Activated naive CD4-positive, alpha-beta T cell treated with anti-CD3 and anti-CD28 coated beads, Interleukin-2, amount 10 ng/mL, durations not matched to agents 7 days and 5 days (primary cell): ENCODE results near the gene CENPP.

Source experiments
- CTCF ChIA-PET: fragments of 350-600 bp; sonication (Branson Sonifier 250); formaldehyde crosslinking; loops from one replicate; lab custom pipeline; 2021; ENCODE audit warnings: antibody characterized with exemption; lab: Charles Lee
- DNase-seq: peaks from one replicate; pipeline ENCODE4 v3.0.0-alpha.2; 2020
- H3K27ac Mint-ChIP-seq: one replicate; pipeline ENCODE4 v1.8.0; 2021; ENCODE audit warnings: mild to moderate bottlenecking, moderate library complexity, mixed read lengths
- H3K27me3 Mint-ChIP-seq: one replicate; pipeline ENCODE4 v1.8.0; 2021; ENCODE audit warnings: mild to moderate bottlenecking, mixed read lengths
- H3K36me3 Mint-ChIP-seq: one replicate; pipeline ENCODE4 v1.8.0; 2021; ENCODE audit warnings: mixed read lengths
- H3K4me1 Mint-ChIP-seq: one replicate; pipeline ENCODE4 v1.8.0; 2021; ENCODE audit warnings: mixed read lengths
- H3K4me3 Mint-ChIP-seq: one replicate; pipeline ENCODE4 v1.8.0; 2021; ENCODE audit warnings: mild to moderate bottlenecking, moderate library complexity, mixed read lengths
- H3K9me3 Mint-ChIP-seq: one replicate; pipeline ENCODE4 v1.8.0; 2021; ENCODE audit warnings: mixed read lengths

Gene CENPP

DNA sequence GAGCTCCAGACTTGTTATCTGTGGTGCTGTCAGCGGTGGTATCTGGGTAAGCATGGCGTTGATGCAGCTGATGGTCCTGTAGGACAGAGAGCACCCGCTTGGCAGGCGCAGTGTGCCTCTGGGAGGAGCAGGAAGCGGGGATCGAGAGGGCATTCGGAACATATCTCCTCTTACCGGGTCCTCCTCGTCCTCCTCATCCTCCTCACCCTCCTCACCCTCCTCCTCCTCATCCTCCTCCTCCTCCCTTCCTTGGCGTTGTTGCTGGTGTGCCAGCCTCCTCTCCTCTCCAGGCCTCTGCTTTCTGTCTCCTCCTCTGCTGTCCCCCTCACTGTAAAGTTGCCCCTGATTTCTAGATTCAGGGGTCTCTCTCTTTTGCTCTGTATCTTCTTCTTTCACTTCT is 188.9 kb downstream of the CENPP start:
- DNase-seq = no peak
- no peaks in the 10 kb centered on the region for H3K4me1 Mint-ChIP-seq
- H3K4me3 Mint-ChIP-seq = no peak overlapping the region
- H3K9me3 Mint-ChIP-seq = no peaks in the 10 kb centered on the region
- CTCF ChIA-PET = no interaction called here
- H3K27me3 Mint-ChIP-seq = no peaks in the 10 kb centered on the region
- H3K36me3 Mint-ChIP-seq = no peaks in the 10 kb centered on the region
- H3K27ac Mint-ChIP-seq = no peak overlapping the region

DNA sequence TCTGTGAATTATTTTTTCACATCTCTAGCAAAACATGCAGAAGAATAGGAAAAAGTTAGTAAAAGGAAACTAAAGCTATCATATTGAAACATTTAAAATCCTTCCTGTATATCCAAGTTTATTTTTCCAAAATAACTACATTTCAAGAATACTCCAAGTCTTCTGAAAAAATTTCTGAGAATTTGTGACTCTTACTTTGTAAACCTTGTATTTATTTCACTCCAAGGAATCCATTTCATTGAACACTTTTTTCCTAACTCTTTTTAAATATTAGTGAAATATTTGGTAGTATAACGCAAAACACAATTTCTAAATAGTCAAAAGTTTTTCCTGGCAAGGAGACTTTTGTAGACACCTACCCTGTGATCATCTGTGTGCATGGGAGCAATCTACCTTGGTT is 190.8 kb downstream of the CENPP start:
- Mint-ChIP-seq H3K27me3 (no peaks in the 10 kb centered on the region), H3K27ac (no peak overlapping the region)

DNA sequence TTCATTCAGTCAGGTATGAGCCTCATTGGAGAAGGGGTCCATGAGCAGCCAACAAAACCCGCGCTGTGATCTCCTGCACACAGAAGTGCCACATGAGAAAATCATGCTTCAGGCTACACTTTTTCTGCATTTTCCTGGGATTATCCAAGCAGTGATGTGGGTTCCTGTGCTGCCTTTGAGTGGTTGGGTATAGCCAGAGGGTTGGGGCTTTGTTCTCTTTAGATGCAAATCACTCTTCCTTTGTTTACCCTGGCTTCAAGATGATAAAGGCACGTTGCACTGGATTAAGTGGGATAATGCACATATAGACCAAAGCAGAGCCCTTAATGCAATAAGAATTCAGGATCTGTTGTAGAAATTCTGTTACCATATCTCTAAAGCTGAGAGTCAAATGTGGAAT is 191.3 kb downstream of the CENPP start:
- H3K27me3 Mint-ChIP-seq = no peaks in the 10 kb centered on the region
- CTCF ChIA-PET = no interaction called here
- no peaks in the 10 kb centered on the region for H3K4me1 Mint-ChIP-seq
- H3K36me3 Mint-ChIP-seq = no peaks in the 10 kb centered on the region
- DNase-seq = no peak
- H3K9me3 Mint-ChIP-seq = no peaks in the 10 kb centered on the region
- H3K27ac Mint-ChIP-seq = no peak overlapping the region
- H3K4me3 Mint-ChIP-seq = no peak overlapping the region

More for the DNA sequence above, 190.8 kb downstream of the CENPP start:
- Mint-ChIP-seq H3K9me3 (no peaks in the 10 kb centered on the region), H3K36me3 (no peaks in the 10 kb centered on the region), H3K4me1 (no peaks in the 10 kb centered on the region), H3K4me3 (no peak overlapping the region)
- no peak for DNase-seq
- CTCF ChIA-PET = no interaction called here

DNA sequence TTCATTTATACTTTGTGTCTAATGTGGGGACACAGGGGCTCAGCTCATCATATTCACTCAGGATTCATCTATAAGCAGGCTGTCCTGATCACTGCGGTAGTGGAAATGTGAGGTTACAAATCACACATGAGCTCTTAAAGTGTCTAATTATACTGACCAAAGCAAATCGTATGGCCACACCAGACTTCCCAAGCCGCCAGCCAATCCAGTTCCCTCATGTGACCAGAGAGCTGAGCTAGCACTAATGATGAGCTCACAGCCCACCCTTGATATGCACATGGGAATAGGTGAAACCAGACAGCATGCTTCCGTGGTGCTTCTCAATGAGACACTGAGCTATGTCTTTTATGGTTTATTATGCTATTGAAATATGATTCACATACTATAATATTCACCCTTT is 192.4 kb downstream of the CENPP start:
- CTCF ChIA-PET = no interaction called here
- Mint-ChIP-seq H3K4me3 (no peak overlapping the region), H3K9me3 (no peaks in the 10 kb centered on the region), H3K4me1 (no peaks in the 10 kb centered on the region), H3K27me3 (no peaks in the 10 kb centered on the region), H3K36me3 (no peaks in the 10 kb centered on the region), H3K27ac (no peak overlapping the region)
- DNase-seq = no peak

DNA sequence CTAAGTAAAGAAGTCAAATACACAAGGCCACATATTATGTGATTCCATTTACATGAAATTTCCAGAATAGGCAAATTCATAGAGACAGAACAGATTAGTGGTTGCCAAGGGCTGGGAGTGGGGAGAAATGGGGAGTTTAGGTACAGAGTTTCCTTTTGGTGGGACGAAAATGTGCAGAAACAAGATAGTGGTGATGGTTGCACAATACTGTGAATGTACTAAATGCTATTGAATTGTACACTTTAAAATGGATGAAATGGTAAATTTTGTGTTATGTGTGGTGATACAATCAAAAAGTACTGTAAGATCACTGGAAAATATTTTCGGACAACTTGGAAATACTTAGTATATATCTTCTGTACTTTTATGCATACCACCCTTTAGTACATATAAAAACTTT is 195.1 kb downstream of the CENPP start:
- H3K27me3 Mint-ChIP-seq = no peaks in the 10 kb centered on the region
- DNase-seq = no peak
- H3K27ac Mint-ChIP-seq = no peak overlapping the region
- H3K36me3 Mint-ChIP-seq = no peaks in the 10 kb centered on the region
- no peaks in the 10 kb centered on the region for H3K4me1 Mint-ChIP-seq
- no peak overlapping the region for H3K4me3 Mint-ChIP-seq
- CTCF ChIA-PET = no interaction called here
- H3K9me3 Mint-ChIP-seq = no peaks in the 10 kb centered on the region

DNA sequence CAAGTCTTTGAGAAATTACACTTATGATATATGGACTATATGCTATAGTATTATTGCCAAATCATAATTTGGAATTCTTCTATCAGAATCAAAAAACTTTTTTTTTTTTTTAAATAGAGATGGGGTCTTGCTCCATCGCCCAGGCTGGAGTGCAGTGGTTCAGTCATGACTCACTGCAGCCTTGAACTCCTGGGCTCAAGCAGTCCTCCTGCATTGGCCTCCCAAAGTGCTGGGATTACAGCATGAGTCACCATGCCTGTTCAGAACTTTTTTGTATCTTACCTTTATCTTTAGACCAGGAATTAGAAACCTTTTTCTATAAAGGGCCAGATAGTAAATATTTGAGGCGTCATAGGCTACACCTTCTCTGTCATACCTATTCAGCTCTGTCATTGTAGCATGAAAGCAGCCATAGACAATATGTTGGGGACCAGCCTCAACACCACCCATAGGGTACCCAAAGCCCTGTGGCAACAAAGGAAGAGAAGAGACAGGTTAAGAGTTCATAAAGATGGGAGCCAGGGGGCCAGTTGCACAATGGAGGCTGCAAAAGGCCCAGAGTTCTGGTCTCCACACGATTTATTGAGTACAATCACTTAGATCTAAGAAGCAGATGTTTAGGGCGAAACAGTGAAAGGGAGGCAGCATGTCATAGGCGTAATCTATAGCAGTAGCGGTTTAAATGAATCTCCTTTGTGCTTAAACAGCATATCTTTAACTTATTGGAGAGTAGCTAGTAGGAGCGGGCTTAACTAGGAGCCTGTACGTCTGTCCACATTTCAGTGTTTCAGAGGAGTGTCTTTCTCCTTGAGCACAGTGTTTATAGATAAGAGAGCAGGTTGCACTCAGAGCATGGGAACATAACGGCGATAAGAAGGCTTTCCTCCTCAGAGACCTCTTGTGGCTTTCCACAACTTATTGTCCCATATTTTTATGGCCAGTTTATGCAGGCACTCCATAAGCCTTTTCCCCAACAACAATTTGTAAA is 197.5 kb downstream of the CENPP start:
- Mint-ChIP-seq H3K9me3 (no peaks in the 10 kb centered on the region), H3K4me1 (no peaks in the 10 kb centered on the region), H3K4me3 (no peak overlapping the region), H3K27ac (no peak overlapping the region), H3K27me3 (no peaks in the 10 kb centered on the region), H3K36me3 (no peaks in the 10 kb centered on the region)
- CTCF ChIA-PET = no interaction called here
- no peak for DNase-seq

DNA sequence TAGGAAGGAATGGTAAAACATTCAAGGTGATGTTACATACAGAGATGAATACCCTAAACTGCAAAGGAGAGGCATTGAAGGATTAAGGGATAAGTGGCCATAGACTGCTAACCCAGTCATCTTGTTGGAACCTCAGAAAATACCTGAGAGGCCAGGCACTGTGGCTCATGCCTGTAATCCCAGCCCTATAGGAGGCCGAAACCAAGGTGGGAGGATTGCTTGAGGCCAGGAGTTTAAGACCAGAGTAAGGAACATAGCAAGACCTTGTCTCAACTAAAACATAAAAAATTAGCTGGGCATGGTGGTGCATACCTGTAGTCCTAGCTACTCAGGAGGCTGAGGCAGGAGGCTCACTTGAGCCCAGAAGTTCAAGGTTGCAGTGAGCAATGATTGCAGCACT is 199.1 kb downstream of the CENPP start:
- Mint-ChIP-seq H3K9me3 (no peaks in the 10 kb centered on the region), H3K4me3 (no peak overlapping the region), H3K4me1 (no peaks in the 10 kb centered on the region), H3K27me3 (no peaks in the 10 kb centered on the region), H3K36me3 (no peaks in the 10 kb centered on the region), H3K27ac (no peak overlapping the region)
- CTCF ChIA-PET = no interaction called here
- no peak for DNase-seq

DNA sequence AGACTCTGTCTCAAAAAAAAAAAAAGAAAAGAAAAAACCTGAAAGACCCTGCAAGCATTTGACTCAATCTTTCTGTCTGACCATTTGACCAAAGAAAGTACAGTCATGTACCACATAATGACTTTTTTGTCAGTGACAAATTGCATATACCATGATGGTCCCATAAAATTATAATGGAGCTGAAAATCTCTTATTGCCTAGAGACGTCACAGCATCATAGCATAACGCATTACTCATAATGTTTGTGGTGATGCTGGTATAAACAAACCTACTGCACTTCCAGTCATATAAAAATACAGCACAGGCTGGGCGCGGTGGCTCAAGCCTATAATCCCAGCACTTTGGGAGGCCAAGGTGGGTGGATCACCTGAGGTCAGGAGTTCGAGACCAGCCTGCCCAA is 199.6 kb downstream of the CENPP start:
- CTCF ChIA-PET = no interaction called here
- Mint-ChIP-seq H3K4me3 (no peak overlapping the region), H3K27me3 (no peaks in the 10 kb centered on the region), H3K9me3 (no peaks in the 10 kb centered on the region), H3K27ac (no peak overlapping the region), H3K36me3 (no peaks in the 10 kb centered on the region), H3K4me1 (no peaks in the 10 kb centered on the region)
- DNase-seq = no peak

DNA sequence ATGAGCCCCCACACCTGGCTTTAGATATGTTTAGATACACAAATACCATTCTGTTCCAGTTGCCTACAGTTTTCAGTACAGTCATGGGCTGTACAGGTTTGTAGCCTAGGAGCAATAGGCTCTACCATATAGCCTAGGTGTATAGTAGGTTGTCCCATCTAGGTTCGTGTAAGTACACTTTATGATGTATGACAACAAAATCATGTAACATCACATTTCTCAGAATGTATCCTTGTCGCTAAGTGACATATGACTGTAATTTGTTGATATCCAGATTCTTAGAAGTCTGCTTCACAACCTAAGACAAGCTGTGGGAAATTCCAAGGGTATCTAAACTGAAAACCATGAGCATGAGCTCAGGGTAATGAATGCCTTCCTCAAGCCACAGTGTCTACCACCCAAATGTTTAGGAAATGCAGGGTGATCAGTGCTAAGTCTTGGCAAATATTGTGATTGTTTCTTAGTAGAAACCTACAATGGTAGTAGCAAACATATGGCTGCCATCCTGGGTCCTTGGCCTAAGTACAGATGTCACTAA is 201.6 kb downstream of the CENPP start:
- H3K4me1 Mint-ChIP-seq = no peaks in the 10 kb centered on the region
- CTCF ChIA-PET = no interaction called here
- H3K27me3 Mint-ChIP-seq = no peaks in the 10 kb centered on the region

DNA sequence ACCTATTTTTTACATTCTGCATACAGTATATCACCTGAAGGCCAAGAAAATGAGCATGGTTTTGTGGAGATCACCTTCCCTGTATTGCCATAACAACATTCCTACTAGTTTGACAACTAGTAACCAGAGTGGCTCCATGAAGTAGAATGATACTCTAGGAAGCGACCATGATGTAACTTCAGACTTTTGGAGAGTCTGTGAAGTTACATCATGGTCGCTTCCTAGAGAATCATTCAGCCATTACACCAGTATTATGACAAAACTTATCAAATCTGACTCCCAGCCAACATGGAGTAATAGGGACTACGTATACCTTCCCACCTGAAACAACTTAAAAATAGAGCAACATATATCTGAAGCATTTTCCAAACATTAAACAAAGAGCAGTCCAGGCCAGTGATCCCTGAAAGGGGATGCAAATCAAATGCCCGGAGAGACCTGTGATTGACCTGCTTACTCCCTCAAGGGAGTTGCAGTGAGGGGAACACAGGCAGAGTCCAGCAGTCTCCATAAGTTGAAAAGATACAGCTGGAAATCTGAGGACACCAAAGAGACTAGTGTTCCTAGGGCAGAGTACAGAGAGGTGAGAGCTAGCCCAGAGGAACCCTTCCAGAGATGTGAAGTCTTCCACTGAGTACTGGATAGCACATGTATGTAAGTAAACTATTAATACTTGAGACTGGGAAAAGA is 202.2 kb downstream of the CENPP start:
- CTCF ChIA-PET = no interaction called here

More for the DNA sequence above, 201.6 kb downstream of the CENPP start:
- Mint-ChIP-seq H3K36me3 (no peaks in the 10 kb centered on the region), H3K4me3 (no peak overlapping the region), H3K27ac (no peak overlapping the region), H3K9me3 (no peaks in the 10 kb centered on the region)
- DNase-seq = no peak

DNA sequence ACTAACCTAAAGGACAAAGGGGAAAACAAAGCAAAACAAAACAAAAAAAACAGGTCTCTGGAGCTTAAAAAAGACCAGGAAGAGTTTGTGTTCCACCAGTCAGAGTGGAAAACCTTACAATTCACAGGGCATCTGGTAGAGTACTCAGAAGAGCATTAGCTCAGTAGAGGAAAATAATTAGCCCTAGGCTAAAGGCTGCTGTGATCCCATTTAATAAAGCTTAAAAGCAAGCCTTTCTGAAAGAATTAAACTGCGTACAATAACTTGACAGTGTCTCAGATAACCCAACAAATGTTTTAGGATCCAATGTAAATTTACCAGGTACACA is 202.7 kb downstream of the CENPP start:
- Mint-ChIP-seq H3K4me3 (no peak overlapping the region), H3K27me3 (no peaks in the 10 kb centered on the region), H3K27ac (no peak overlapping the region), H3K36me3 (no peaks in the 10 kb centered on the region), H3K9me3 (no peaks in the 10 kb centered on the region), H3K4me1 (no peaks in the 10 kb centered on the region)
- CTCF ChIA-PET = no interaction called here
- no peak for DNase-seq

More for the DNA sequence above, 202.2 kb downstream of the CENPP start:
- Mint-ChIP-seq H3K27me3 (no peaks in the 10 kb centered on the region), H3K4me3 (no peak overlapping the region), H3K36me3 (no peaks in the 10 kb centered on the region), H3K9me3 (no peaks in the 10 kb centered on the region), H3K27ac (no peak overlapping the region), H3K4me1 (no peaks in the 10 kb centered on the region)
- no peak for DNase-seq

DNA sequence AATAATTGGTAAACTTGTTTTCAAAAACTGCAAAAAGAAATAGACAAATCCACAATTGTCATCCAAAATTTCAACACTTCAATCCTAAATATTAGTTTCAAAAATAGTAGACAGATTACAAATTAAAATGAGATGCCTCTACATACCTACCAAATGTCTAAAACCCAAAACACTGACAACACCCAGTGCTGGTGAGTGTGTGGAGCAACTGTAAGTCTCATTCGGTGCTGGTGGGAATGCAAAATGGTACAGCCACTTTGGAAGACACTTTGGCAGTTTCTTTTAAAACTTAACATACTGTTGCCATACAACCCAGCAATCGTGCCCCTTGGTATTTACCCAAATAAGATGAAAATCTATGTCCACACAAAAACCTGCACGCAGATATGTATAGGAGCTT is 203.4 kb downstream of the CENPP start:
- Mint-ChIP-seq H3K27ac (no peak overlapping the region), H3K4me1 (no peaks in the 10 kb centered on the region), H3K9me3 (no peaks in the 10 kb centered on the region), H3K4me3 (no peak overlapping the region), H3K36me3 (no peaks in the 10 kb centered on the region), H3K27me3 (no peaks in the 10 kb centered on the region)
- DNase-seq = no peak
- CTCF ChIA-PET = no interaction called here

DNA sequence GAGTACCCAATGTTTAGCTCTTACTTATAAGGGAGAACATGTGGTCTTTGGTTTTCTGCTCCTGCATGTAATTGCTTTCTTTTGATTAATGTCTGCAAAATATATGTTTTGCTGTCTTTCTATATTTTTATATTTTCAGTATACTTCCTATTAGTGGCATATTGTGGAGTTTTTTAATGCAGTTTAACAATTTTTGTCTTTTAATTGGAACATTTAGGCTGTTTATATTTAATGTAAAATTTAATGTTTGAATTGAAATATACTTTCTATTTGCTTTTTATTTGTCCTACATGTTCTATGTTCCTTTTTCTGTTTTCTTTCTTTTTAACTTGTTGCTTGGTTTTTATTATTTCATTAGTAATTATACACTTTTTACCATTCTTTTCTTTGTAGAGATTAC is 205.1 kb downstream of the CENPP start:
- DNase-seq = no peak
- no peaks in the 10 kb centered on the region for H3K27me3 Mint-ChIP-seq
- H3K36me3 Mint-ChIP-seq = no peaks in the 10 kb centered on the region
- no peaks in the 10 kb centered on the region for H3K4me1 Mint-ChIP-seq
- CTCF ChIA-PET = no interaction called here
- no peaks in the 10 kb centered on the region for H3K9me3 Mint-ChIP-seq
- H3K27ac Mint-ChIP-seq = no peak overlapping the region
- no peak overlapping the region for H3K4me3 Mint-ChIP-seq

DNA sequence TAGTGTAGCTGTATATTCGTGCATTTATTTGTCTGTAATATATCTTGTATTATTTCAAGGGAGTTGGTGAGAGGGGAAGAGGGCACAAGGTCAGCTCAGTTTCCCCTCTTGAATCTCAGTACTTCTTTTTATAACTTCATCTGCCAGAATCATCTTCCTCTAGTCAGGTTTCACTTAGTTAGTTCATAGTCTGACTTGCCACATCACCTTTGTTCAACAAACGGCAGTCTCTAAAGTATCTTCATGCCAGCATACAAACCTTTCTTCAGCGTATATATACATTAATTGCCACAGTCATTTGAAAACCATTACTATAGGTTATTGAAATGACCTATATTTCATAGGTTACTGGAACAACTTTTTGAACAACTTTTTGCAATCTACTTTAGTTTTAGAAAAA is 208.5 kb downstream of the CENPP start:
- no peaks in the 10 kb centered on the region for H3K36me3 Mint-ChIP-seq
- no peaks in the 10 kb centered on the region for H3K27me3 Mint-ChIP-seq
- CTCF ChIA-PET = no interaction called here

DNA sequence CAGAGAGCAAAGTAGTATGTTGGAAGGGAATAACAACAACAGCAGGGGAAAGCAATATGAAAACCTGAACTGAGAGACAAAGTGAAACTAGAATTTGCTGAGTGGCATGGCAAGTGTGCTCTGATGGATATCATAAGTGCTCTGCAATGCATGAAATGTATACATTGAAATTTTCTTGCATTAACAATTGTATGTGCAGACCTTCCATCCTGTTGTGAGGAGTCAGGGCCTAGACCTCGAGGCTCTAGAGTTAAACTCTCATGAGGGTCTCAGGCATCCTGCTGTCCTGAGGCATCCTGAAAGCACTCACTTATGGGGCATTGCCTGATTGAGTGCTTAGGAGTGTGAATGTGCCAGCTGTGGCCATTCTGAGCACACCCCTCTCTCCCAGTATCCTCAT is 208.9 kb downstream of the CENPP start:
- H3K9me3 Mint-ChIP-seq = no peaks in the 10 kb centered on the region
- H3K27ac Mint-ChIP-seq = no peak overlapping the region
- H3K4me3 Mint-ChIP-seq = no peak overlapping the region
- CTCF ChIA-PET = no interaction called here
- no peaks in the 10 kb centered on the region for H3K4me1 Mint-ChIP-seq
- no peaks in the 10 kb centered on the region for H3K27me3 Mint-ChIP-seq
- no peaks in the 10 kb centered on the region for H3K36me3 Mint-ChIP-seq
- DNase-seq = no peak

More for the DNA sequence above, 208.5 kb downstream of the CENPP start:
- Mint-ChIP-seq H3K4me1 (no peaks in the 10 kb centered on the region), H3K9me3 (no peaks in the 10 kb centered on the region), H3K4me3 (no peak overlapping the region), H3K27ac (no peak overlapping the region)
- DNase-seq = no peak
